Stimulated activated CD8-positive, alpha-beta memory T cell treated with anti-CD3 and anti-CD28 coated beads, Interleukin-15, amount 100 ng/mL, for 1 hour (primary cell): Measurements from ENCODE around the gene TRIM37.
A peak's percentile ranks its signal among the peaks of the same experiment; 100 is the strongest.

Experiments used
- DNase-seq: peaks from one replicate; pipeline ENCODE4 v3.0.0-alpha.2; 2020; ENCODE audit warnings: low read depth

Gene TRIM37

DNA sequence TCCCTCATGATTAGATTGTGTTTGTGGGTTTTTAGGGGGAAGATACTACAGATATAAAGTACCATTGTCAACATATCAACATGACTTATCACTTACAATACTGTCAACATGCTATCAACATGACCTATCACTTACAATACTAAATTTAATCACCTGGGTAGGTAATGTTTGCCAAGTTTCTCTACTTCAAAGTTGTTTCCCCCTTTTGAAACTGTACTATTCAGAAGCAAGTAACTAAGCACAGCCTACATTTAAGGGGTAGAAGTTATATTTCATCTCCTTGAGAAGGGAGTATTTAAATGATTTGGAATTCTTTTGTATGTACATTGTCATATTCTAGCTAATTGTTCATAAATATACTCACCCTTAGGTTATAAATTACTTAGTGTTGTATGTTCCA, 68.7 kb downstream of the TRIM37 start:
- no peak for DNase-seq

DNA sequence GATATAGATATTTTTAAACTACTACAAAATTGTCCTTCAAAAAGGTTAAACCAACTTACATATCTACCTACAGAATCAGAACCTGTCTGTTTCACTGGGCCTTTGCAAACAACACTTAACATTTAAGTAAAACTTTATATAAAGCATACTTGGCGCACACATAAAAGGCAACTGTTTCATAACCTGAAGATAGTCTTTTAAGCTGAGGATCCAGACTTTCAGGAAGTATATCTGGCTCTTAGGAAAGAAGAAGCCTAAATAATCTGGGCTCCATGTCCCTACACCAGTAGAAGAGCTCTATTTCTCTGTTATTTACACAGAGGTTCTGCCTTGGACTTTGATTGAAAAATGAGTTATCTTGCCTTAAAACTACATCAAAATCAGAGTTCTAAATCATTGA, 75.9 kb downstream of the TRIM37 start:
- no peak for DNase-seq

DNA sequence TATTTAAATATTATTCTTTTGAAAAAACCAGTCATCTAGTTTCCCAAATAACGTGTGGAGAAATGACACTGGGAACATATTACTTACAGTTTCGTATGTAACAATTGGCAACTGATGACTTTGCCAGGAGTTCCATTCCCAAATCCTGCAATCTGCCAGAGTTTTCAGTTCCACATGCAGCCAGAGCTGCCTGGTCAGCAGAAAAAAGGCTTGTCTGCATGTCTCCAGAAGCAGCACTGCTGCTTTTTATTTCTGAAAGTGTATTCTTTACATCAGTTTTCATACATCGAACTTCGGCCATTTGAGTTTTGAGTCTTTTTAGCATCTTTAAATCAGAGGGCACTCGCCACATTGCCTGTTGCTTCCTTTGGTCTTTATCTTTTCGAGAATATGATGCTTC, 78.4 kb downstream of the TRIM37 start:
- no peak for DNase-seq

DNA sequence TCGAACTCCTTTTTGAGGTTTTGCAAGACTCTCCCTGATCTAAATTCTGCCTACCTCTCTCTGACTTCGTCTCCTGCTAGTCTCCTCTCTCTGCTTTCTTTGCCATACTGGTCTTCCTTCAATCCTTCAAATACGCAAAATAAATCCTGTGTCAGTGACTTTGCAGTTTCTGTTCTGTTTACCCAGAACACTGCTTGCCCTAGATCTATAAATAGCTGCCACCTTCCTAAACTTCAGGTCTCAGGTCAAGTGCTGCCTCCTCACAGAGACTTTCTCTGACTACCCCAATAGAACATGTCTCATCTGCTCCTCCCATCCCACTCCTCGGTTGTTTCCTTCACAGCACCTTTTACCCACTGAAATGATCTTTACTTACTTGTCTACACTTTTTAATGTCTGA, 78.9 kb downstream of the TRIM37 start:
- DNase-seq: no peak

DNA sequence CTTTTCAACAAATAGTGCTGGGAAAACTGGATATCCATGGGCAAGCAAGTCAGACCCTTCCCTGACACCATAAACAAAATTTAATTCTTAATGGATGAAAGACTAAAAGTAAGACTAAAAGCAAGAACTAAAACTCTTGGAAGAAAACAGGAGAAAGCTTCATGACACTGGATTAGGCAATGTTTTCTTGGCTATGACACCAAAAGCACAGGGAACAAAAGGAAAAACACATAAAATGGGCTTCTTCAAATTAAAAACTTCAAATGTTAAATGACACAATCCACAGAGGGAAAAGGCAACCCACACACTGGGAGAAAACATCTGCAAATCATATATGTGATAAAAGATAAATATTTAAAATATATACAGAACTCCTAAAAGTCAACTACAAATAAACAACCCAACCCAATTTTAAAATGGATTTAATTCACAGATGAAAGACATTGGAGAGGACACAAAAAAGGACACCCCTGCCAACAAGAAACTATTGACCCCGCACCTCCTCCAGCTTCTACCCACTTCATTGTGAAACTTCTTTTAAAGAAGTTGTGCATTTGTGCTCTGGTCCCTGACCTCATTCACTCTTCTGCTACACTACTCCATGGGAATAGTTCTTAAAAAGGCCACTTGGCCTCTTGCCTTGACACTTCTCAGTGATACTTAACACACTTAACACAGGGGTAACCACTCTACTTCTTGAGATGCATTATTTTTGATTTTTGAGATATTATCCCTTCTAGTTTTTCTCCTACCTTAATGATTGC, 80.3 kb downstream of the TRIM37 start:
- DNase-seq: no peak

DNA sequence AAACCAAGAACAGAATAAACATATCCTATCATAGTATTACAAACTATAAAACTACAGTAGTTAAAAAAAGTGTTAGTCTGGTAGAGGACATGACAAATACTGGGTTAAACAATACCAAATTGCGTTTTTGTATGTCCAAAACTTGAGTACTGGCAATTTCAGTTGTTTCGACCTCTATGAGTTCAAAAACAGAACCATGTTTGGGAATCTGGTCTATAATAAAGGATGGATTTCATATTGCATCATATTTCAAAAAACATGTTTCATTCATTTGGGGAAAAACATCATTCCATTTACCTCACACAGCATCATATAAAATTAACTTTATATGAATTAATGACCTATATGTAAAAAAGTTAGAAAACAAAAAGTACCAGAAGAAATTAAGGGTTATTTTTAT, 81.8 kb downstream of the TRIM37 start:
- DNase-seq: no peak

DNA sequence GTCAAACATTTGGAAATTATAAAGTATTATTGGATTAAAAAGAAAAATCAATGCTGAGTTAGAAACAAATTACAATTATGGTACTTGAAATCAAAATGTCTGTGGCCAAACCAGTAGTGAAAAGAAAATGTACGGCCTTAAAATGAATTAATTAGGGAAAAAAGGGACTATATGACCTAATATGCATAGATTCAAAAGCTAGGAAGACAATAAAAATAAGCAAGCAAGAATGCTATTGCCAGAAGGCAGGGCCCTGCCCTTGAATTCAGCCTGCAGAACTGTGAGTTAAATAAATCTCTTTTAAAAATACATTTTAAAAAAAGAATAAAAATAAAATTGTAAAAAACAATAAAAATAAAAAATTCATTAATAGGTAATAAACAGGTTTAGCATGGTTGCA, 88.7 kb downstream of the TRIM37 start:
- DNase-seq: no peak

DNA sequence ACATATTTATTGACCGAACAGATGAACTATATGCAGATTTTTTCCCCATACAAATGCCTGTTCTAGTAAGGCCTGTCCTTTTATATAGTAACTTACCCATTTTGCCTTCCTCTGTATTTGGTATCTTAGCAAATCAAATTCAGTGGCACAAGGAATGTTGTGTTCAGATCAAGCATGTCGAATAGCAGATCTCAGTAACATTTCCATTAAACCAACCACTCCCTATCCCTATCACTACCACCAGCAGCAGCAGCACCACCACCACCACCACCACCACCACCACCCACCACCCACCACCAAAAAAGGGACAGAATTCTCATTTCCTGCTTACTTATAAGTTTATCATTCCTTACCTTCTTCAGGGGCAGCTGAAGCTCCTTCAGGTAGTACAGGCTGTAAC, 94.7 kb downstream of the TRIM37 start:
- no peak for DNase-seq

DNA sequence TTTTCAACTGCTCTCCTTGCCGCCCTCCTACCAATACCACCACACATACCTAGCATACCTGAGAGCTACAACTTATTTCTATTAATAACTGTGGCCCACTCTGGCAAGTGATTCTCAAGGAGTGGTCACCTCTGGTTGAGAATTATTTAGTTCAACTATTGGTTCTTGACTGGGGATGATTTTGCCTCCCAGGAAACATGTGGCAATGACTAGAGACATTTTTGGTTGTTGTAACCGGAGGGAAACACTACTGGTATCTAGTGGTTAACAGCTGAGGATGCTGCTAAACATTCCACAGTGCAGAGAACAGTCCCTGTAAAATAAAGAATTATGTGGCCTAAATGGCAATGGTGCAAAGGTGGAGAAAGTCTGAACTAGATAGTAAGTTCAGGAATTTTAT, 96.7 kb downstream of the TRIM37 start:
- DNase-seq: no peak

- no peak for DNase-seq
Observed at GRCh38 chr17:59008737-59009136, 97.9 kb downstream of the TRIM37 start.

- no peak for DNase-seq
Observed at GRCh38 chr17:59007995-59008394, 98.7 kb downstream of the TRIM37 start.

DNA sequence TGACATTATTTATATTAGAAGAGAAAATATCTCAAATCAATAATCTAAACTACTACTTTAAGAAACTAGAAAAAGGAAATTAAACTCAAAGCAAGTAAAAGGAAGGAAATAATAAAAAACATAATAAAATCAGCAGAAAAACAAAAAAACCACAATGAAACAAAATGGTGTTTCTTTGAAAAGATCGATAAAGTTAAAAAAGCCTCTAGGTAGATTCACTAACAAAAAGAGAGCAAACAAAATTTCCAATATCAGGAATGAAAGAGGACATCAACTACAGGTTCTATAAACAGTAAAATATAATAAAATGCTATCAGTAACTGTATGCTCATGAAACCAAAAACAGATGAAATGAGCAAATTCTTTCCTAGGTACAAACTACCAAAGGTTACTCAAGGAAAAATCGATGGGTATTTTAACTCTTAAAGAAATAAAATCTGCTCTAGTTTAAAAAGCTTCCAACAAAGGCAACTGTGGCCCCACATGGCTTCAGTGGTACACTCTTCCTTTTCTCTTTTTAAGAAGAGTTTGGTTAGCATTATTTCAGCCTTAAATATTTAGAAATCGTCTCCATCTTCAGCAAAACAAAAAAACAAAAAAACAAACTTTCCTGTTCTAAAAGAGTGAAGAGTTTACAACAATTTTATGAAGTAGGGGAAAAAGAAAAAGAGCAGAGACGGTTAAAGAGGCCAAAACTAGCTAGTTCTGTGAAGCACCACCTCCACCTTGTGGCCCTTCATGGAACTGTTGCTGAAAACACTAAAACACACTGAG, 102.2 kb downstream of the TRIM37 start:
- peak; percentile 53 for DNase-seq

- no peak for DNase-seq
Observed at GRCh38 chr17:59003860-59004259, 102.8 kb downstream of the TRIM37 start.

GRCh38 chr17:59002848-59003247, 103.8 kb downstream of the TRIM37 start:
- no peak for DNase-seq

- no peak for DNase-seq
Observed at GRCh38 chr17:59002126-59002525, 104.6 kb downstream of the TRIM37 start.

GRCh38 chr17:59001158-59001814, 105.4 kb downstream of the TRIM37 start:
- peak; percentile 40 for DNase-seq

DNA sequence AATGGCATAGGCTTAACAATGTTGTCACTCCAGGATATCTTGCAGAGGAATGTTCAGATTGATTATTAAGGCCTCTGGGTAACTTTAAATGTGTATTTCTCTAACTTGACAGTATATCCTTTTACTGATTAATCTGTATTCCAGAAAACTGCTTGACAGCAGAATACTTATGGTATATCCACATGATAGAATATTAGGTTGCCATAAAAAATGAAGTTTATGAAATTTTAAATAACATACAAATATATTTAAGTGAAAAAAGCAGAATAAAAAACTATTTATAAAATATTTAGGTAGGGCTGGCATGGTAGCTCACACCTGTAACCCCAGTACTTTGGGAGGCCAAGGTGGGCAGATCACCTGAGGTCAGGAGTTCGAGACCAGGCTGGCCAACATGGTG, 106.7 kb downstream of the TRIM37 start:
- DNase-seq: no peak

- no peak for DNase-seq
Observed at GRCh38 chr17:58999500-58999899, 107.2 kb downstream of the TRIM37 start.

- no peak for DNase-seq
Observed at GRCh38 chr17:58998871-58999270, 107.8 kb downstream of the TRIM37 start.

- DNase-seq: no peak
Observed at GRCh38 chr17:58997756-58998553, 108.7 kb downstream of the TRIM37 start.

DNA sequence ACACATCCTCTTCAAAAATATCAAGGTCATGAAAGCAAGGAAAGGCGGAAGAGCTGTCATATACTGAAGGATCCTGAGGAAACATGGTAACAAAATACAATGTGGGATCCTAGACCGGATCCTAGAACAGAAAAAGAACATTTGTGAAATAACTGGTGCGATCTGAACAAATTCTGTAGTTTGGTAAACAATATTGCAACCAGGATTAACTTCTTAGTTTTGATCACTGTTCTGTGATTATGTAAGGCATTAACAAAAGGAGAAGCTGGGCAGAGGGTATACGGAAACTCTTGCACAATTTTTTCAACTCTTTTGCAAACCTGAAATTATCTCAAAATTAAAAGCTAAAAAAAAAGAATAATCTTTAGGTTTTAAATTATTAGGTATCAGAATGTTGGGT, 109.7 kb downstream of the TRIM37 start:
- DNase-seq: no peak

DNA sequence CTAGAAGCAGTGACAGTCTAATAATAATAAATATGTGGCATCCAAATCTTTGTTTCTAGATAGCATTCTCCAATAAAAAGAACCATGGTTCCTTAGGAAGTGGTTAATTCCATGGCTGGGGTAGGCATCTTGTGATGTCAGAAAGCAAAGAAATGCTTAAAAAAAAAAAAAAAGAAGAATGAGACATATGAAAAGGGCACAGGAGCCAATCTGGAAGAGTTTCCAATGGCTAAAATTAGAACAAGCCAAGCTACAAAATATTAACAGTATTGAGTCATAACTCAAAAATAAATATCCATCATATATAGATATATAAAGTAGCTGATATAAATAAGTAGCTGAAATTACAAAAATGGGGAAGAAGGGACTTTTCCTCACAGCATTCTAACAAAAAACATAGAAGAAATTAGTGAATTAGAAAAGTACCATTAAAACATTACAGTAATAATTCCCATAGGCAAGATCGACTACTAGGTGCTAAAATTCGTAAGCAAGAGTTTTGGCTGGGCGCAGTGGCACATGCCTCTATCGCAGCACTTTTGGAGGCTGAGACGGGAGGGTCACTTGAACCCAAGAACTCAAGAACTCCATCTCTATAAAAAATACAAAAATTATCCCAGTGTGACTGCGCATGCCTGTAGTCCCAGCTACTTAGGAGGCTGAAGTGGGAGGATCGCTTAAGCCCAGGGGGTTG, 111.3 kb downstream of the TRIM37 start:
- no peak for DNase-seq
